BJ (cell line): ENCODE measurements around the gene MRAS. TPM values are rescaled to one million over a fixed set of nuclear protein-coding genes. Genes with fewer than 3 reads are reported as not detected.
A peak's percentile ranks its signal among the peaks of the same experiment; 100 is the strongest.

Experiments
- CTCF ChIA-PET: fragments of 350-600 bp; formaldehyde crosslinking; extraction: SDS; loops from one replicate; lab custom pipeline; 2021; ENCODE audit warnings: antibody characterized with exemption, inconsistent platforms; lab: Yijun Ruan, JAX
- POLR2A ChIA-PET: fragments of 300-600 bp; sonication (Branson Sonifier 250); formaldehyde crosslinking; extraction: SDS; loops from one replicate; lab custom pipeline; 2021; ENCODE audit warnings: antibody characterized with exemption; lab: Charles Lee
- DNase-seq: peaks from one replicate; pipeline ENCODE4 v3.0.0-alpha.2; 2011; ENCODE audit warnings: low read depth
- H3K27me3 ChIP-seq: 2 replicates; pipeline ENCODE4 v1.6.0; 2011; ENCODE audit warnings: low read length; ENCODE audit not compliant: control insufficient read depth, insufficient read depth
- H3K36me3 ChIP-seq: 2 replicates; pipeline ENCODE4 v1.5.1; 2011; ENCODE audit warnings: low read length; ENCODE audit not compliant: control insufficient read depth, insufficient read depth
- H3K4me3 ChIP-seq: 2 replicates; pipeline ENCODE4 v1.5.1; 2011; ENCODE audit warnings: low read depth, mild to moderate bottlenecking, control low read depth, low read length
- CTCF ChIP-seq: IDR thresholded peaks from 2 replicates; pipeline ENCODE4 v1.5.1; 2011; ENCODE audit warnings: low read depth, mild to moderate bottlenecking, control low read depth, inconsistent platforms, low read length, moderate library complexity; ENCODE audit not compliant: insufficient read depth
- polyA plus RNA-seq: library from polyadenylated mRNA; depleted of rRNA; stranded (reverse); fragments of >200 nt; gene quantifications from 2 replicates; pipeline ENCODE4 v1.2.3, GENCODE V29; 2011

The MRAS gene
- polyA plus RNA-seq, 1 experiment: 99.8 TPM

- Histone ChIP-seq H3K36me3 (no peaks in the 10 kb centered on the region), H3K4me3 (peak overlapping the region; percentile 52), H3K27me3 (0 out of 2 replicates have a peak, but pooled peaks cover 3% of the 10 kb centered on the region)
- no peak for TF ChIP-seq CTCF
- no peak for DNase-seq
- ChIA-PET CTCF (interaction anchor here (1.0 to 2.5 kb wide), 7 partner anchors 9 to 96 kb away, joined by 3 to 16 read pairs (median 5); no protein-coding TSS in a partner anchor), POLR2A (no interaction called here)
These were observed 18.4 kb upstream of the MRAS start for GRCh38 chr3:138329984-138330293.

- ChIA-PET POLR2A (no interaction called here), CTCF (interaction anchor here (0.6 to 2.5 kb wide), 17 partner anchors 10 to 584 kb away, joined by 3 to 16 read pairs (median 5); partner anchors contain the start of gene ESYT3)
- no peak for DNase-seq
- peak; percentile 41; the same call in 1 of the 2 replicates for TF ChIP-seq CTCF
- Histone ChIP-seq H3K27me3 (0 out of 2 replicates have a peak, but pooled peaks cover 6% of the 10 kb centered on the region), H3K4me3 (no peak overlapping the region), H3K36me3 (no peaks in the 10 kb centered on the region)
These were observed 17.1 kb upstream of the MRAS start for GRCh38 chr3:138331143-138331894.

GRCh38 chr3:138332472-138333073 lies 15.8 kb upstream of the MRAS start:
- Histone ChIP-seq H3K36me3 (no peaks in the 10 kb centered on the region), H3K4me3 (no peak overlapping the region), H3K27me3 (0 out of 2 replicates have a peak, but pooled peaks cover 6% of the 10 kb centered on the region)
- CTCF ChIA-PET: interaction anchor here (0.7 to 2.5 kb wide), 17 partner anchors 10 to 258 kb away, joined by 3 to 16 read pairs (median 5); no protein-coding TSS in a partner anchor
- POLR2A ChIA-PET: no interaction called here
- TF ChIP-seq CTCF: peak; percentile 65
- no peak for DNase-seq

- no peak for DNase-seq
- ChIA-PET CTCF (interaction anchor here (0.8 to 5.0 kb wide), 5 partner anchors 12 to 92 kb away, joined by 3 to 29 read pairs (median 3); partner anchors contain the start of gene MRAS), POLR2A (no interaction called here)
- no peak for TF ChIP-seq CTCF
- Histone ChIP-seq H3K27me3 (0 out of 2 replicates have a peak, but pooled peaks cover 6% of the 10 kb centered on the region), H3K4me3 (no peak overlapping the region), H3K36me3 (no peaks in the 10 kb centered on the region)
These were observed 13.8 kb upstream of the MRAS start for GRCh38 chr3:138334608-138335007.

- Histone ChIP-seq H3K4me3 (no peak overlapping the region), H3K36me3 (no peaks in the 10 kb centered on the region), H3K27me3 (0 out of 2 replicates have a peak, but pooled peaks cover 6% of the 10 kb centered on the region)
- POLR2A ChIA-PET: no interaction called here
- CTCF ChIA-PET: interaction anchor here (0.9 to 5.0 kb wide), 5 partner anchors 9 to 587 kb away, joined by 3 to 29 read pairs (median 4); partner anchors contain the start of genes CEP70 and MRAS
- DNase-seq: no peak
- TF ChIP-seq CTCF: no peak
These were observed 11.9 kb upstream of the MRAS start for GRCh38 chr3:138336454-138336999.
